K562 (cell line): ENCODE measurements around the gene SPOCD1.

ENCODE experiments used
- CTCF ChIP-seq, 3 experiments: IDR thresholded peaks in 2 of 3; conservative IDR thresholded peaks in 1 of 3; 2 replicates each; pipeline ENCODE4 v1.5.1; 2011 to 2012; ENCODE audit warnings: low read length in 3 of 3, mild to moderate bottlenecking in 3 of 3, control low read depth in 2 of 3, improper control_type of control experiment in 1 of 3, inconsistent platforms in 1 of 3, low read depth in 1 of 3, mixed read lengths in 1 of 3, moderate library complexity in 1 of 3; ENCODE audit not compliant: insufficient read depth in 2 of 3
- SIN3B ChIP-seq: fragments of 450-650 bp; IDR thresholded peaks from 2 replicates; pipeline ENCODE4 v1.6.1; 2017; ENCODE audit warnings: low read depth, mild to moderate bottlenecking, moderate library complexity
- YY1 ChIP-seq, 3 experiments: IDR thresholded peaks; 2 replicates each; pipeline ENCODE4 v1.6.1; 2011; ENCODE audit warnings: low read length in 2 of 3, mild to moderate bottlenecking in 2 of 3, moderate library complexity in 2 of 3, borderline replicate concordance in 1 of 3, control low read depth in 1 of 3, low read depth in 1 of 3; ENCODE audit not compliant: insufficient read depth in 3 of 3, insufficient replicate concordance in 2 of 3, control insufficient read depth in 1 of 3, insufficient read length in 1 of 3; ENCODE audit errors: extremely low read depth in 1 of 3

DNA sequence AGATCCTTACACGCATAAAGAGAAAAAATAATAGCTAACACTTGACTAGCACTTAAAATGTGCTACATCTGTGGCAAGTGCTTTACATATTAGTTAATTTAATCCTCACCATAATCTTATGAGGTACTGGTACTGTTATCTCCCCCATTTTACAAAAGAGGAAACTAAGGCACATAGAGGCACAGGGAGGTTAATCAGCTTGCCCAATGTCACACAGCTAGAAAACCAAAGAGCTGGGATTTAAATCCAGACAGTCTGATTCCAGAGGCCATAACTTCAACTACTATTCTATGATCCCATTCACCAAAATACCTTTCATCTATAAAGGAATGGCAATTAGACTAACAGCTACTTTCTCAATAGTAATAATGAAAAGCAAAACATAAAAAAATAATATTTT is 11.7 kb downstream of the SPOCD1 start:
- TF ChIP-seq YY1 (IDR thresholded peaks at IDR 0.05; ENCODE audit: borderline replicate concordance in 1 of 3, control insufficient read depth in 1 of 3, extremely low read depth in 1 of 3, insufficient read depth in 3 of 3, insufficient read length in 1 of 3, insufficient replicate concordance in 2 of 3, low read depth in 1 of 3, low read length in 2 of 3) = no peak
- TF ChIP-seq CTCF (IDR thresholded peaks at IDR 0.05 in 2 of 3, conservative IDR thresholded peaks at IDR 0.05 in 1 of 3; ENCODE audit: insufficient read depth in 2 of 3, low read depth in 1 of 3, low read length in 3 of 3) = no peak
- TF ChIP-seq SIN3B = no peak
